ENCODE results near the gene CDC25A.
A peak's percentile ranks its signal among the peaks of the same experiment; 100 is the strongest.

CDC25A gene

GRCh38 chr3:48194446-48195071, 6.3 kb upstream of the CDC25A start:
- DNase-seq (ENCODE audit: low spot score), result peak; percentile 64

GRCh38 chr3:48190911-48191310, 2.7 kb upstream of the CDC25A start:
- DNase-seq (ENCODE audit: low spot score), result no peak

GRCh38 chr3:48189321-48189720, 1.1 kb upstream of the CDC25A start:
- no peak for DNase-seq (ENCODE audit: low spot score)

GRCh38 chr3:48187579-48188265, 495 bp downstream of the CDC25A start:
- DNase-seq (ENCODE audit: low spot score), result no peak

GRCh38 chr3:48187301-48187578, 977 bp downstream of the CDC25A start:
- no peak for DNase-seq (ENCODE audit: low spot score)

- no peak for DNase-seq (ENCODE audit: low spot score)
These were observed 1.5 kb downstream of the CDC25A start for GRCh38 chr3:48186631-48187300.

GRCh38 chr3:48185129-48185528, 3.1 kb downstream of the CDC25A start:
- DNase-seq (ENCODE audit: low spot score), result no peak

GRCh38 chr3:48184299-48184698, 3.9 kb downstream of the CDC25A start:
- no peak for DNase-seq (ENCODE audit: low spot score)

- DNase-seq (ENCODE audit: low spot score), result no peak
These were observed 7.5 kb downstream of the CDC25A start for GRCh38 chr3:48180531-48181253.

GRCh38 chr3:48180021-48180420, 8.2 kb downstream of the CDC25A start:
- no peak for DNase-seq (ENCODE audit: low spot score)

GRCh38 chr3:48178072-48178471, 10.1 kb downstream of the CDC25A start:
- no peak for DNase-seq (ENCODE audit: low spot score)

- DNase-seq (ENCODE audit: low spot score), result peak; percentile 48
These were observed 30.3 kb downstream of the CDC25A start for GRCh38 chr3:48157950-48158376.

- DNase-seq (ENCODE audit: low spot score), result no peak
These were observed 30.9 kb downstream of the CDC25A start for GRCh38 chr3:48157202-48157840.

- DNase-seq (ENCODE audit: low spot score), result no peak
These were observed 32.1 kb downstream of the CDC25A start for GRCh38 chr3:48156163-48156562.

- DNase-seq (ENCODE audit: low spot score), result no peak
These were observed 33.1 kb downstream of the CDC25A start for GRCh38 chr3:48155122-48155521.

GRCh38 chr3:48151807-48152427, 36.3 kb downstream of the CDC25A start:
- no peak for DNase-seq (ENCODE audit: low spot score)

GRCh38 chr3:48151058-48151806, 37.0 kb downstream of the CDC25A start:
- DNase-seq (ENCODE audit: low spot score), result peak; percentile 85

GRCh38 chr3:48143992-48144391, 44.2 kb downstream of the CDC25A start:
- DNase-seq (ENCODE audit: low spot score), result no peak

GRCh38 chr3:48143567-48143966, 44.6 kb downstream of the CDC25A start:
- no peak for DNase-seq (ENCODE audit: low spot score)

GRCh38 chr3:48142316-48142870, 45.8 kb downstream of the CDC25A start:
- DNase-seq (ENCODE audit: low spot score), result no peak

- no peak for DNase-seq (ENCODE audit: low spot score)
These were observed 46.5 kb downstream of the CDC25A start for GRCh38 chr3:48141604-48142137.
